HEK293 (cell line): Measurements from ENCODE around the gene HS3ST4.

Experiments used
- CTCF ChIP-seq: fragments of 450-650 bp; formaldehyde crosslinking; IDR thresholded peaks from 2 replicates; pipeline ENCODE4 v1.5.1; 2016; ENCODE audit warnings: missing biosample characterization, missing genetic modification characterization
- INSM2 ChIP-seq: fragments of 450-650 bp; formaldehyde crosslinking; IDR thresholded peaks from 2 replicates; pipeline ENCODE4 v1.5.1; 2016; ENCODE audit warnings: missing biosample characterization, missing genetic modification characterization
- KLF1 ChIP-seq: fragments of 450-650 bp; formaldehyde crosslinking; IDR thresholded peaks from 2 replicates; pipeline ENCODE4 v1.5.1; 2016; ENCODE audit warnings: missing biosample characterization, missing genetic modification characterization
- PRDM1 ChIP-seq: fragments of 450-650 bp; formaldehyde crosslinking; IDR thresholded peaks from 2 replicates; pipeline ENCODE4; 2016; ENCODE audit warnings: missing biosample characterization, missing genetic modification characterization
- WT1 ChIP-seq: fragments of 450-650 bp; formaldehyde crosslinking; IDR thresholded peaks from 2 replicates; pipeline ENCODE4 v1.5.1; 2016; ENCODE audit warnings: missing biosample characterization, missing genetic modification characterization
- YY1 ChIP-seq: fragments of 450-650 bp; formaldehyde crosslinking; IDR thresholded peaks from 2 replicates; pipeline ENCODE4 v1.5.1; 2018; ENCODE audit warnings: missing biosample characterization, missing genetic modification characterization
- ZBTB17 ChIP-seq: fragments of 450-650 bp; formaldehyde crosslinking; IDR thresholded peaks from 2 replicates; pipeline ENCODE4 v1.5.1; 2016; ENCODE audit warnings: missing biosample characterization, missing genetic modification characterization
- ZNF146 ChIP-seq: fragments of 450-650 bp; formaldehyde crosslinking; IDR thresholded peaks from 2 replicates; pipeline ENCODE4 v1.5.1; 2016; ENCODE audit warnings: missing biosample characterization, missing genetic modification characterization
- ZNF18 ChIP-seq: fragments of 450-650 bp; formaldehyde crosslinking; IDR thresholded peaks from 2 replicates; pipeline ENCODE4 v1.5.1; 2016; ENCODE audit warnings: missing biosample characterization, missing genetic modification characterization
- ZNF513 ChIP-seq: fragments of 450-650 bp; IDR thresholded peaks from 2 replicates; pipeline ENCODE4 v1.5.1; 2018; ENCODE audit warnings: missing biosample characterization, missing genetic modification characterization
- ZNF639 ChIP-seq: fragments of 450-650 bp; formaldehyde crosslinking; IDR thresholded peaks from 2 replicates; pipeline ENCODE4 v1.5.1; 2016; ENCODE audit warnings: missing biosample characterization, missing genetic modification characterization
- ZNF670 ChIP-seq: fragments of 450-650 bp; formaldehyde crosslinking; IDR thresholded peaks from 2 replicates; pipeline ENCODE4 v1.5.1; 2016; ENCODE audit warnings: missing biosample characterization, missing genetic modification characterization, low read depth
- ZNF768 ChIP-seq: fragments of 450-650 bp; formaldehyde crosslinking; IDR thresholded peaks from 2 replicates; pipeline ENCODE4 v1.5.1; 2018; ENCODE audit warnings: missing biosample characterization, mild to moderate bottlenecking, missing genetic modification characterization

GRCh38 chr16:25783226-25783625 lies 91.5 kb downstream of the HS3ST4 start:
- TF ChIP-seq CTCF (tag by site-specific recombination) (no peak), ZBTB17 (tag by site-specific recombination) (no peak), YY1 (tag by site-specific recombination) (no peak), ZNF18 (no peak), INSM2 (tag by site-specific recombination) (no peak), ZNF670 (no peak), ZNF768 (no peak), ZNF639 (tag by site-specific recombination) (no peak), ZNF146 (tag by site-specific recombination) (no peak), KLF1 (no peak), ZNF513 (tag by site-specific recombination) (no peak), PRDM1 (tag by site-specific recombination) (no peak), WT1 (tag by site-specific recombination) (no peak)
